ENCODE measurements around the gene C12orf75. TPM values are rescaled to one million over a fixed set of nuclear protein-coding genes. Genes with fewer than 3 reads are reported as not detected.
"Not testable (repeated sequence)": the region's sequence is repeated elsewhere in the genome, so short reads cannot be mapped to it uniquely, and the experiment has no call there.

C12orf75 gene
- total RNA-seq (2014; rRNA removed; shearing (Covaris generic)): 555 and 669 TPM in 2 replicates

GRCh38 chr12:105330283-105330930 lies at the start of gene C12orf75:
Gene C12orf75 (plus strand): TSS chr12:105330691. CDS start chr12:105330892, 201 bp downstream.
- DNase-seq (ENCODE audit: low read depth): peak; percentile 82

- peak; percentile 50 for DNase-seq (ENCODE audit: low read depth)
Measured at GRCh38 chr12:105280966-105281693, 49.4 kb upstream of the C12orf75 start.

GRCh38 chr12:105281694-105282049 lies 48.8 kb upstream of the C12orf75 start:
- DNase-seq (ENCODE audit: low read depth): no peak

GRCh38 chr12:105285378-105285777 lies 45.1 kb upstream of the C12orf75 start:
- DNase-seq (ENCODE audit: low read depth): no peak

GRCh38 chr12:105287408-105287807 lies 43.1 kb upstream of the C12orf75 start:
- DNase-seq (ENCODE audit: low read depth): no peak

- no peak for DNase-seq (ENCODE audit: low read depth)
Measured at GRCh38 chr12:105288311-105288996, 42.0 kb upstream of the C12orf75 start.

- peak; percentile 67 for DNase-seq (ENCODE audit: low read depth)
Measured at GRCh38 chr12:105289114-105289904, 41.2 kb upstream of the C12orf75 start.

GRCh38 chr12:105291531-105291930 lies 39.0 kb upstream of the C12orf75 start:
- DNase-seq (ENCODE audit: low read depth): no peak

- no peak for DNase-seq (ENCODE audit: low read depth)
Measured at GRCh38 chr12:105292705-105293104, 37.8 kb upstream of the C12orf75 start.

- DNase-seq (ENCODE audit: low read depth): no peak
Measured at GRCh38 chr12:105293187-105293586, 37.3 kb upstream of the C12orf75 start.

GRCh38 chr12:105294161-105294560 lies 36.3 kb upstream of the C12orf75 start:
- DNase-seq (ENCODE audit: low read depth): no peak

- no peak for DNase-seq (ENCODE audit: low read depth)
Measured at GRCh38 chr12:105294886-105295479, 35.5 kb upstream of the C12orf75 start.

- no peak for DNase-seq (ENCODE audit: low read depth)
Measured at GRCh38 chr12:105296116-105297089, 34.1 kb upstream of the C12orf75 start.

- DNase-seq (ENCODE audit: low read depth): no peak
Measured at GRCh38 chr12:105300883-105301282, 29.6 kb upstream of the C12orf75 start.

GRCh38 chr12:105301696-105302095 lies 28.8 kb upstream of the C12orf75 start:
- DNase-seq (ENCODE audit: low read depth): no peak

GRCh38 chr12:105302986-105303385 lies 27.5 kb upstream of the C12orf75 start:
- not testable (repeated sequence) for DNase-seq (ENCODE audit: low read depth)

GRCh38 chr12:105304626-105305025 lies 25.9 kb upstream of the C12orf75 start:
- not testable (repeated sequence) for DNase-seq (ENCODE audit: low read depth)

GRCh38 chr12:105307601-105308314 lies 22.7 kb upstream of the C12orf75 start:
- DNase-seq (ENCODE audit: low read depth): not testable (repeated sequence)

- DNase-seq (ENCODE audit: low read depth): not testable (repeated sequence)
Measured at GRCh38 chr12:105308839-105309238, 21.7 kb upstream of the C12orf75 start.

- not testable (repeated sequence) for DNase-seq (ENCODE audit: low read depth)
Measured at GRCh38 chr12:105309384-105309783, 21.1 kb upstream of the C12orf75 start.

All from M059J (cell line).